Endodermal cell (in vitro differentiated cells): Measurements from ENCODE around the gene SHOC2. TPM values are rescaled to one million over a fixed set of nuclear protein-coding genes. Genes with fewer than 3 reads are reported as not detected.

Source experiments
- DNase-seq: peaks from one replicate; pipeline ENCODE4 v3.0.0-alpha.2; 2017
- H3K27ac ChIP-seq: 2 replicates; pipeline ENCODE4 v1.5.1; 2013; ENCODE audit warnings: mild to moderate bottlenecking, low read depth, low read length, moderate library complexity
- H3K27me3 ChIP-seq: 2 replicates; pipeline ENCODE4 v1.6.1; 2013; ENCODE audit warnings: mild to moderate bottlenecking, low read length, moderate library complexity; ENCODE audit not compliant: insufficient read depth, control insufficient read depth, poor library complexity, severe bottlenecking
- H3K36me3 ChIP-seq: 2 replicates; pipeline ENCODE4 v1.7.0; 2013; ENCODE audit warnings: mild to moderate bottlenecking, low read length, moderate library complexity; ENCODE audit not compliant: control insufficient read depth, insufficient read depth
- H3K4me1 ChIP-seq: one replicate; pipeline ENCODE4 v1.7.0; 2013; ENCODE audit warnings: low read length; ENCODE audit not compliant: control insufficient read depth, insufficient read depth
- H3K4me3 ChIP-seq: 2 replicates; pipeline ENCODE4 v1.5.1; 2013; ENCODE audit warnings: mild to moderate bottlenecking, low read length, moderate library complexity
- H3K9ac ChIP-seq: 2 replicates; pipeline ENCODE4 v1.6.1; 2013; ENCODE audit warnings: mild to moderate bottlenecking, low read length, moderate library complexity; ENCODE audit not compliant: poor library complexity, severe bottlenecking; ENCODE audit errors: extremely low read depth
- H3K9me3 ChIP-seq: 2 replicates; pipeline ENCODE4 v1.6.1; 2013; ENCODE audit warnings: mild to moderate bottlenecking, low read length, moderate library complexity; ENCODE audit not compliant: control insufficient read depth
- H3K27ac Mint-ChIP-seq: 2 replicates; pipeline ENCODE4 v1.8.0; 2020; ENCODE audit warnings: mixed read lengths
- H3K27me3 Mint-ChIP-seq: 2 replicates; pipeline ENCODE4 v1.8.0; 2021; ENCODE audit warnings: mild to moderate bottlenecking, mixed read lengths; ENCODE audit not compliant: insufficient read depth
- H3K36me3 Mint-ChIP-seq: 2 replicates; pipeline ENCODE4 v1.8.0; 2020; ENCODE audit warnings: low read depth, mixed read lengths
- H3K4me1 Mint-ChIP-seq: 2 replicates; pipeline ENCODE4 v1.8.0; 2020; ENCODE audit warnings: mixed read lengths
- H3K4me3 Mint-ChIP-seq: 2 replicates; pipeline ENCODE4 v1.8.0; 2020; ENCODE audit warnings: mild to moderate bottlenecking, moderate library complexity, mixed read lengths
- H3K9me3 Mint-ChIP-seq: 2 replicates; pipeline ENCODE4 v1.8.0; 2020; ENCODE audit warnings: mild to moderate bottlenecking, mixed read lengths
- WGBS, 2 experiments: methylation state at CpG; one replicate each; pipeline versions ENCODE4 v1.1.5 to v1.1.7; 2013; ENCODE audit warnings: missing lambda C conversion rate in 2 of 2, mixed read lengths in 1 of 2; ENCODE audit not compliant: insufficient coverage in 1 of 2, insufficient read length in 1 of 2; 5-methylcytosine and 5-hydroxymethylcytosine counted together
- total RNA-seq, 2 donors: library from RNA; stranded (reverse); fragmentation: NEBNext Ultra II Directional in 1 of 2; extraction: Animal tissue kit (Norgen Biotek cat#: 25700) in 1 of 2; gene quantifications; 2 replicates in 1 of 2; 3 replicates in 1 of 2; pipeline ENCODE4 v1.2.1, GENCODE V29; 2021
- TF ChIP-seq, protein P1 (sequence below): fragments of 200-600 bp; sonication (generic); conservative IDR thresholded peaks from 2 replicates; pipeline ENCODE4 v1.5.0; 2021; ENCODE audit warnings: antibody characterized with exemption, mild to moderate bottlenecking

The SHOC2 gene
- total RNA-seq, 2 donors from 2014 or later = 38.4 to 49.6 TPM

DNA sequence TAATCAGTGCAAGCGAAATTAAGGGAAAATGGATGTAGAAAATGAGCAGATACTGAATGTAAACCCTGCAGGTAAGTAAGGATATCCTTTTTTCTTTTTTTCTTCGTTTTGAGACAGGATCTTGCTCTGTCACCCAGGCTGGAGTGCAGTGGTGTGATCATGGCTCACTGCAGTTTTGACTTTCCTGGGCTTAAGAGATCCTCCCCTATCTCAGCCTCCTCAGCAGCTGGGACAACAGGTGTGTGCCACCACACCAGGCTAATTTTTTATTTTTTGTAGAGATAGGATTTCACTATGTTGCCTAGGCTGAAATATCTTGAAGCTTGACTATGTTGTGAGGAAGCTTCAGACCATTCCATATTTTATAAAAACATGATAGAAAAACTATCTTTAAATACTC, 43.4 kb upstream of the SHOC2 start:
- no peak overlapping the region for H3K4me3 ChIP-seq
- no peak overlapping the region for H3K27ac ChIP-seq
- peaks cover 4% of the 10 kb centered on the region for H3K4me1 ChIP-seq
- Mint-ChIP-seq H3K4me3 (no peak overlapping the region), H3K9me3 (no peaks in the 10 kb centered on the region), H3K27ac (no peak overlapping the region), H3K36me3 (peaks cover 11% of the 10 kb centered on the region), H3K4me1 (peaks cover 13% of the 10 kb centered on the region), H3K27me3 (no peaks in the 10 kb centered on the region)
- TF ChIP-seq, protein P1, sequence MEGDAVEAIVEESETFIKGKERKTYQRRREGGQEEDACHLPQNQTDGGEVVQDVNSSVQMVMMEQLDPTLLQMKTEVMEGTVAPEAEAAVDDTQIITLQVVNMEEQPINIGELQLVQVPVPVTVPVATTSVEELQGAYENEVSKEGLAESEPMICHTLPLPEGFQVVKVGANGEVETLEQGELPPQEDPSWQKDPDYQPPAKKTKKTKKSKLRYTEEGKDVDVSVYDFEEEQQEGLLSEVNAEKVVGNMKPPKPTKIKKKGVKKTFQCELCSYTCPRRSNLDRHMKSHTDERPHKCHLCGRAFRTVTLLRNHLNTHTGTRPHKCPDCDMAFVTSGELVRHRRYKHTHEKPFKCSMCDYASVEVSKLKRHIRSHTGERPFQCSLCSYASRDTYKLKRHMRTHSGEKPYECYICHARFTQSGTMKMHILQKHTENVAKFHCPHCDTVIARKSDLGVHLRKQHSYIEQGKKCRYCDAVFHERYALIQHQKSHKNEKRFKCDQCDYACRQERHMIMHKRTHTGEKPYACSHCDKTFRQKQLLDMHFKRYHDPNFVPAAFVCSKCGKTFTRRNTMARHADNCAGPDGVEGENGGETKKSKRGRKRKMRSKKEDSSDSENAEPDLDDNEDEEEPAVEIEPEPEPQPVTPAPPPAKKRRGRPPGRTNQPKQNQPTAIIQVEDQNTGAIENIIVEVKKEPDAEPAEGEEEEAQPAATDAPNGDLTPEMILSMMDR = no peak
- no peak for DNase-seq
- 83 to 97% methylated on average over 2 of the region's 2 CpGs for WGBS, 2 experiments
- H3K9me3 ChIP-seq = no peaks in the 10 kb centered on the region
- peaks cover 8% of the 10 kb centered on the region for H3K36me3 ChIP-seq
- no peaks in the 10 kb centered on the region for H3K27me3 ChIP-seq
- no peak overlapping the region for H3K9ac ChIP-seq

DNA sequence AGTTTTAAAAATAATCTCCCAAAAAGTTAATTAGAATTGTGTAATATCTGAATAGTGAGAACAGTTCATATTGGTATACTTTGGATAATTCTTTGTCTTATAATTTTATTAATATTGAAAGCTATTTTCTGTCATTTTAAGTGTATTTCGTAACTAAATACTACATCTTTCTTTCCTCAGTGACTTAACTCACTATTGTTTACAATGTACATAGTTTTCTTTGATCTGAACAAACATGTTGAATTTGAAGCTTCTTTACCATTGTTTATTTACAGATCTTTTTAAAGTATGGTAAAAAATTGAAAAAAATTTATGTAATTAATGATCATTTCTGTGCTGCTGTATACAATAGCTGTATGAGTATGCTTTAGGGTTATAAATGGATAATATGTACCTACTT, 42.6 kb upstream of the SHOC2 start:
- Histone ChIP-seq H3K9ac (no peak overlapping the region), H3K27ac (no peak overlapping the region), H3K9me3 (no peaks in the 10 kb centered on the region), H3K4me3 (no peak overlapping the region), H3K27me3 (no peaks in the 10 kb centered on the region), H3K4me1 (no peaks in the 10 kb centered on the region), H3K36me3 (peaks cover 15% of the 10 kb centered on the region)
- WGBS, 2 experiments = no CpG with 5 or more reads among the region's 1 CpG
- peaks cover 15% of the 10 kb centered on the region for H3K36me3 Mint-ChIP-seq
- no peaks in the 10 kb centered on the region for H3K27me3 Mint-ChIP-seq
- H3K27ac Mint-ChIP-seq = no peak overlapping the region
- H3K9me3 Mint-ChIP-seq = no peaks in the 10 kb centered on the region
- TF ChIP-seq, protein P1 = no peak
- no peak for DNase-seq
- no peak overlapping the region for H3K4me3 Mint-ChIP-seq
- H3K4me1 Mint-ChIP-seq = peaks cover 8% of the 10 kb centered on the region

DNA sequence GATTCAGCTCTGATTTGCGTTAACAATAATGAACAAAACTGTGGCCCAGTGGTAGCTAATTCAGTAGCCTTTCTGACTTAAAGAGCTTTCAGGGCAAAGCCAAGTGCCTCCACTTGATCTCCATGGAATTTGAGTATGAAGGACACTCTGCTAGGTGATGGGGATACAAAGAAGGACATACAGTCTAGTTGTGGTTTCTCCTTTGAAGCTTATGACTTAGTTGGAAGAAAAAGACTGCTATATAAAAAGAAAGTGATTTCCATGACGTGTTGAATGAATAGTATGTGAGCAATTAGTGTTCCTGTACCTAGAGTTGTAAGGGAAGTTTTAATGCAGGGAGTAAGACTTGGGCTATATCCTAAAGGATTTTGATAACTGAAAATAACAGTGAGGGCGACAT, 39.4 kb upstream of the SHOC2 start:
- no peak for DNase-seq
- Mint-ChIP-seq H3K36me3 (peaks cover 30% of the 10 kb centered on the region), H3K4me3 (no peak overlapping the region), H3K27ac (no peak overlapping the region), H3K4me1 (no peaks in the 10 kb centered on the region), H3K9me3 (no peaks in the 10 kb centered on the region), H3K27me3 (no peaks in the 10 kb centered on the region)
- Histone ChIP-seq H3K27me3 (no peaks in the 10 kb centered on the region), H3K9me3 (no peaks in the 10 kb centered on the region), H3K4me3 (no peak overlapping the region), H3K27ac (no peak overlapping the region), H3K4me1 (no peaks in the 10 kb centered on the region), H3K9ac (no peak overlapping the region), H3K36me3 (peaks cover 39% of the 10 kb centered on the region)
- TF ChIP-seq, protein P1 = no peak
- 92 to 96% methylated on average over 3 of the region's 3 CpGs for WGBS, 2 experiments
